Measurements from ENCODE around the gene SCFD2.

DNA sequence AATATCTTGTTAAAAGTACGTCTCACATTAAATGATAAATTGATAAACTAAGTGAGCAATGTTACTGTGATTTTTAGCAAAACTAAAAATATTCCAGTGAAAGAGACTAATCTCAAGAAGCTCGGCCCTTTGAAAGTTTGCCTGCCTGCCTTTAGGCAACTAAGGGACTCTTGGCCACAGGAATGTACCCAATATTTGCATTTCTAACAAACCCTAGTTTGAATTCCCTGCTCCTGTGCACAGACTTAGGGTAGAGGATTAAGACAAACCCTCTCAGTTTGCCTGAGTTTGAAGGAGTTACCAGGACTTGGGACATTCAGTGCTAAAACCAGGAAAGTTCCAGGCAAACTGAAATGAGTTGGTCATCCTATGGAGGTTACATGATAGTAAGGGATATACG lies 157.1 kb downstream of the SCFD2 start:
- TF ChIP-seq, protein P1, sequence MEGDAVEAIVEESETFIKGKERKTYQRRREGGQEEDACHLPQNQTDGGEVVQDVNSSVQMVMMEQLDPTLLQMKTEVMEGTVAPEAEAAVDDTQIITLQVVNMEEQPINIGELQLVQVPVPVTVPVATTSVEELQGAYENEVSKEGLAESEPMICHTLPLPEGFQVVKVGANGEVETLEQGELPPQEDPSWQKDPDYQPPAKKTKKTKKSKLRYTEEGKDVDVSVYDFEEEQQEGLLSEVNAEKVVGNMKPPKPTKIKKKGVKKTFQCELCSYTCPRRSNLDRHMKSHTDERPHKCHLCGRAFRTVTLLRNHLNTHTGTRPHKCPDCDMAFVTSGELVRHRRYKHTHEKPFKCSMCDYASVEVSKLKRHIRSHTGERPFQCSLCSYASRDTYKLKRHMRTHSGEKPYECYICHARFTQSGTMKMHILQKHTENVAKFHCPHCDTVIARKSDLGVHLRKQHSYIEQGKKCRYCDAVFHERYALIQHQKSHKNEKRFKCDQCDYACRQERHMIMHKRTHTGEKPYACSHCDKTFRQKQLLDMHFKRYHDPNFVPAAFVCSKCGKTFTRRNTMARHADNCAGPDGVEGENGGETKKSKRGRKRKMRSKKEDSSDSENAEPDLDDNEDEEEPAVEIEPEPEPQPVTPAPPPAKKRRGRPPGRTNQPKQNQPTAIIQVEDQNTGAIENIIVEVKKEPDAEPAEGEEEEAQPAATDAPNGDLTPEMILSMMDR (IDR thresholded peaks at IDR 0.05), result no peak
- no peak for TF ChIP-seq POLR2A (IDR thresholded peaks at IDR 0.05)
